GM19372 (cell line): ENCODE measurements around the gene NOX3.

Experiments used
- ATAC-seq: cut with Tn5 transposase; IDR thresholded peaks from one replicate; pipeline ENCODE4 v1.9.1; 2021; ENCODE audit warnings: mild to moderate bottlenecking, low read depth, moderate library complexity; ENCODE audit not compliant: unreplicated experiment

Gene NOX3

GRCh38 chr6:155404937-155405336 lies 50.7 kb downstream of the NOX3 start:
- no peak for ATAC-seq

DNA sequence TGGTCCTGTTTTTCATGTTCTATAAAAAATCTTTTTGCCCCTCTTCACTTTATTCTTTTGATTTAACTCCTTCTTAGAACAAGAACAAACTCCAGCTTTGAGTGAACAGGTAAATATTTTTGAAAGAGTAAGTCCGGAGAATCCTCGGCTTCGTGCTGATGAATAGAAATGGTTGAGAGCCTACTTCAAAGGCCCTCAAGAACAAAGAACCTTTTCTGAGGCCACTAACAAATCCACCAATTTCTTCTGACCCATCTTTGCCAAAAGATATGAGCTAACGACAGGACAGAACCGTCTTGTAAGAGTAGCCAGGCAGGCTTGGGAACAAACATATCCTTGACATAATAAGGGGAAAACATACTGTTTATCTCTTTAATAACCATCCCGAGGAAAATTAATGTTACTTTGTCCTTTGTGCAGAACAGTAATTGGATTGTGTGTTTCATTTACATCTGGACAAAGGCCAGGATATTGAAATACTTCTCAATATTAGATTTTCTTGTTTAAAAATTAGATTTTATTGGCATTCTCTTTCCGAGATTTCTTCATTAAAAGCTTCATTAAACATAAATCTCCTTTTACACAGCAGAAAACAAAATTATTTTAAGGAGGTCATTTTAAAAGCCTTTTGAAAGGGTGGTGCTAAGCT lies 52.9 kb downstream of the NOX3 start:
- ATAC-seq, result no peak

- ATAC-seq, result no peak
Observed at GRCh38 chr6:155400654-155400965, 55.0 kb downstream of the NOX3 start.

- ATAC-seq, result no peak
Observed at GRCh38 chr6:155399745-155400653, 55.6 kb downstream of the NOX3 start.

DNA sequence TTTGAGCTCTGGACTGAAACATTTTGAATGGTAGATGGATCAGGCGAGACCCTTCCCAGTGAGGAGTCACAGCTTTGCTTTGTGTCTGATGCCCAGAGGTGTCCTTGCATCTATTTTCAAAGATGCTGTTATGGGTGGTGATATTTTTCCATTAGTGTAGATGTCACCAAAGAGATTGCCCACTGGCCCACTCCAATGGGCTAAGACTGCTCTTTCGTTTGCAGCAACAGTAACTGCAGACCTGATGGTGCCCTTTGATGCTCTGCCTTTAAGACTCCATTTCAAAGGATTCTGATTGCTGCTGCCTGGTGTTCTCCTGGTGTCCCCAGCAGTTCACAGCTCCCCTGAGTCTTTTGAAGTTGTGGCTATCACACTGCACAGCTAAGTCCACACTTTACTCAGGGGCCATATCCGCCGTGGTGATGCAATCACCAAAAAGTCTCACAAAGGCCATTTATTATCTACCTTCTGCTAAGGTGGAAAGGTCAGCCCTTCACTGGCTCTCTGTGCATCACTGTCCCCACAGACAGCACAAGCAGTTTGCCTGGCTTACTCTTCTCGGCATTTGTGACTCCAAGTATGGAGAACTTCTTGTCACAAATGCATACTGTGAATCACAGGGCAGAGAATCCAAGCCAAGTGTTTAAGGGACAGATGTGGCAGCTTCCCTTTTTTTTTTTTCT lies 56.4 kb downstream of the NOX3 start:
- no peak for ATAC-seq

GRCh38 chr6:155398701-155399061 lies 57.0 kb downstream of the NOX3 start:
- no peak for ATAC-seq

GRCh38 chr6:155398221-155398620 lies 57.4 kb downstream of the NOX3 start:
- ATAC-seq, result no peak

- ATAC-seq, result no peak
Observed at GRCh38 chr6:155397172-155397705, 58.4 kb downstream of the NOX3 start.

GRCh38 chr6:155396605-155397004 lies 59.0 kb downstream of the NOX3 start:
- ATAC-seq, result no peak

GRCh38 chr6:155395339-155395738 lies 60.3 kb downstream of the NOX3 start:
- ATAC-seq, result no peak

- ATAC-seq, result no peak
Observed at GRCh38 chr6:155389130-155389529, 66.5 kb downstream of the NOX3 start.

DNA sequence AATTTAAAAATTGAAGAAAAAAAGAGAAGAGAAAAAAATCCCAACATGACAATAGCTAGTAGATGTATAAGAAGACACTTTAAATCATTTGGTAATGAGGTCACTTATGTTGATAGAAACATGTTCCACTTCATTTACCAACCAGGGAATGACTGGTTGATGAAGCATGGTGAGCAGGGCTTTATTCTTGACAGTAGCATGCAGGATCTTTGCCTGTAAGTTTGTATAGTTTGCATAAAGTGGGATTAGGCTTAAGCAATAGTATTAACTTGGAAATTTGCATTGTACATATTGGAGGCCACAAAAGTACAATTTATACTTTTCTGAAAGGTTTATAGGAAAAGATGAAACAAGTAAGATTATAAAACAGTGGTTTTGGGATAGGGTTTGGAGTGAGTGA lies 67.0 kb downstream of the NOX3 start:
- ATAC-seq, result no peak

DNA sequence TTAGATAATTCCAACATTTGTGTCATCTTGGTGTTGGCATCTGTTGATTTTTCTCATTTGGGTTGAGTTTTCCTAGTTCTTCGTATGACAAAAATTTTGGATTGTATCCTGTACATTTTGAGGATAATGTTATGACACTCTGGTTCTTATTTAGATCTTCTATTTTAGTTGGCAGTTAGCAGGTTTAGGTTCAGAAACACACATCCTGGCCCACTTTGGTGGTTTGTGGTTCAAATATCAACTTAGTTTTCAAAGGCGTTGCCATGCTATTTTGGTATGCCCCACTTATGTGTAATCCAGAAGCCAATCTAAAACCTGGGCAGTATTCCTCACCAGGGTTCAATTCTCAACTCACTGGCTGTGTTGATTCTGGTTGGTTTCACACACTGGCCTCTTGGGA lies 68.2 kb downstream of the NOX3 start:
- ATAC-seq, result no peak

DNA sequence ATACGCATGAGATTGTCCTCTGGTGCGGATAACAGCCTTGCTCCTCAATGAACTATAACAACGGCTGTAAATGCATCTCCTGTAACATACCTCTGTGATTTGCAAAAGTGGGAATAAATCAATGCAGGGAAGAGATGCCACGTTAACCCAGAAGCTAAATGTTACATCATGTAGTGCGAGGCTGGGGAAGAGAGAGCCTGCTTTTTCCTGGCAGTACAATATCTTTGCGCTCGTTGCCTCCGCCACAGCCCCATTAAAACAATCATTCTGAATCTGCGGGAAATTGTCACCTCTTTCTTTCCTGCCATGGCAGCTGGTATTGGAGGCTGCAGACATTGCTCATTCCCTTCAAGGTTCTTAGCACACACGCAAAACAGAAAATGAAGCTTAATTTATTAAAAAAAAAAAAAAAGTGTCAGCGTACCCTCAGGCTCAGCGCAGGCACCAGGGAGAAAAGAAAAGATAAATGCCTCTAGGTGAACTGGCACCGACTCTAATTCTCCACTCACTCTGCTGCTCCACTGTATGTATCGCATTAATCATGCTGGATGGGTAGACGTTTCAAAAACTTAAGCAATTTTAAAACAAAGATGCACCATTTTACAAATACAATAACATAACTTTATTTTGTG lies 71.2 kb downstream of the NOX3 start:
- ATAC-seq, result no peak

DNA sequence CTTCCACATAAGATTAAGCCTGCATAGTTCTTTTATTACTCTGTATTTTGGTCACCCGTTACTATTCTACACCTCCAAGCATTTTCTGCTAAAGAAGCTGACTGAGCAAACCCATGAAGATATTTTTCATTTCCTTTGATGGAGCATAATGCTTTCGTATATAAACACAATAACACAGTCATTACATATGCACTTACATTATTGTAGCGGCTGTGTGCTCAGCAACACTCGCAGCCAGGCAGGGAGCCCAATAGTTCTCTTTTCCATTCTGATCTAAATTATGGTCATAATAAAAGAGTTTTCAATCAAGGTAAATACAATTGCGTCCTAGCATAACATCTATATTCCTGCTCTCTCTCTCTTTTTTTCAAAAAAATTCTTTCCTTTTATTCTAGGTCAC lies 71.7 kb downstream of the NOX3 start:
- no peak for ATAC-seq

DNA sequence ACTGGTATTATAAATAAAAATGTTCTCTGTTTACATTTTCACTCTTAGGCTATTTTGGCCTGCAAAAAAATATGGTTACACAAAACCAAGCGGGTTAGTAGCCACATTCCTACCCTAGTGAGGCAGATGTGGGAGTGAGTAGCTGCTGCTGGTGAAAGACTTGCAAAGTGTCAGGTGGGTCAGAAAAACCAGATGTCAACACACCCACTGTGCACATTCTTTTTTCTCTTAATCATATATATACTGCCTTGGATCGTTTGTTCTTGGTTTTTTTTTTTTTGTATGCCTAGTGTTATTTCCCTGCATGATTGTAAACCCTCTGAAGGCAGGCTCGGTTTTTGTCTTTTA lies 73.3 kb downstream of the NOX3 start:
- ATAC-seq, result no peak

GRCh38 chr6:155381673-155382337 lies 73.8 kb downstream of the NOX3 start:
- no peak for ATAC-seq

DNA sequence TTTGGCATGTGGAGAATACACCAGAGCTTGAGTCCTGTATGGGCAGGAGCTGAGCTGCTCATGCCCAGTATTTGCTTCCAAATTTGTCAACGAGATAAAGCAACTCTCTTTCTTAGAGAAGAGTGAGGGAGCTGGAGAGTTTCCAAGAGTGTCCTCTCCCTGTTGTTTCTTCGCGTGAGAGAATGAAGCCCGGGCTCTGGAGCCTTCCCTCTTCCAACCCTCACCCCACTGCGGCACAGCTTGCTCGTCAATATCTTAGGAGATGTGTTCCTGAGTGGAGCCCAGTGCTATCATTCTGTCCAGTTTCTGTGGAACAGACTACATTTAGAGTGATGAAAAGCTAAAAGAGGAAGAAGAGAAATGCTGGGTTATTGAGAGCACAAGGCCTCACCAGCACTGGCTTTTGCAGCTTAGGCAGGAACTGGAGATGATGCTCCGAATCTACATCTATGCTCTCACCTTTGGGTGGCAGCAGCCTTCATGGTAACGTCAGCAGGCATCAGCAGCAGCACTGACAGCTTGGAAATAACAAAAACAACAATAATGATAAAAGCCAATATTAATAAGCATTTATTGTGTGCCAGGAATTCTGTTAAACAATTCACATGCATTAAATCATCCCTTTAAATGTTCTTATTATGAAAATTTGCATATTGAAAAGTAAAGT lies 74.8 kb downstream of the NOX3 start:
- ATAC-seq, result no peak

- no peak for ATAC-seq
Observed at GRCh38 chr6:155378724-155379123, 76.9 kb downstream of the NOX3 start.

DNA sequence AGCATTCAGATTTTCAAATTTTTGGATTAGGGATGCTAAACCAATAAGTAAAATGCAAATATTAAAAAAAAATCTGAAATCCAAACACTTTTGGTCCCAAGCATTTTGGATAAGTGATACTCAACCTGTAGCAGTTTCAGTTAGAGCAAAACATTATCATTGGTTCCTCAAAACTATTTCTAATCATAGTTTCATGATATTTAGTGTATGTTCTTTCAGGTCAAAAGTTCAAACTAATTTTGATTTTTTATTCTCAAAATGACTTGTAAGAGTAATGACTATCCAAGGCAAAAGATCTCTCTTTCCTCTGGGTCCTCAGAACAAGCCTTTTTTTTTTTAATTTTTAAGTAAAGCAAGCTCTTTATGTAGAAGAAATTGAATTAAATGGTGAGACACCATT lies 77.4 kb downstream of the NOX3 start:
- ATAC-seq, result peak; percentile 60
